ENCODE data around the gene COX4I1. TPM values are rescaled to one million over a fixed set of nuclear protein-coding genes. Genes with fewer than 3 reads are reported as not detected.

COX4I1 gene
- total and polyA plus RNA-seq, 10 of the 15 experiments (the other 5 are each of a cell fraction or from before 2014, with no cell fraction given), result 480 to 1,889 (median 872) TPM

DNA sequence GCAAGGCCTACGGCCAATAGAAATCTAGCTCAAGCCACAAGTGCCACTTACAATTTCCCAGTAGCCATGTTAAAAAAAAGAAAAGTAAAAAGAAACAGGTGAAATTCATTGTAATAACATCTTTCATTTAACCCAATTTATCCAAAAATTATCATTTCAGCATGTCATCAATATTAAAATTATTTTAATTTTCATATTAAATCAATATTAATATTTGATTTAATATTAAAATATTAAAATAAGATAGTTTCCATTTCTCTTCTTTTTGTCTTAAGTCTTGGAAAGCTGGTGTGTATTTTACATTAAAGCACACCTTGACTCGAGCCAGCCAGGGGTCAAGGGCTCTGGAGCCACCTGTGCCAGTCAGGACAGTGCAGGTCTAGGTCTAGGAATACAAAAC lies 35.9 kb upstream of the COX4I1 start:
- RAD21 ChIA-PET (ENCODE audit: unreplicated experiment), result no interaction called here
- Histone ChIP-seq H3K36me3 (ENCODE audit: control insufficient read depth in 2 of 2, insufficient read depth in 2 of 2, low read length in 1 of 2) (no peaks in the 10 kb centered on the region), H3K27me3 (replicated peaks in 1 of 2; ENCODE audit: control insufficient read depth in 2 of 2, insufficient read depth in 2 of 2, low read length in 1 of 2) (no peaks in the 10 kb centered on the region), H3K9ac (ENCODE audit: control insufficient read depth, insufficient read depth, low read length) (no peak overlapping the region), H3K4me1 (ENCODE audit: control insufficient read depth, insufficient read depth, low read length) (peaks cover 11% of the 10 kb centered on the region), H2AFZ (ENCODE audit: control insufficient read depth, low read depth, low read length) (no peak overlapping the region), H3K79me2 (ENCODE audit: control insufficient read depth, insufficient read depth, low read length) (no peaks in the 10 kb centered on the region), H3K4me3 (no peak overlapping the region), H3K4me2 (ENCODE audit: control insufficient read depth, insufficient read depth) (no peak overlapping the region), H3K27ac (ENCODE audit: control insufficient read depth, insufficient read depth) (no peak overlapping the region), H3K9me3 (replicated peaks; ENCODE audit: control insufficient read depth, insufficient read depth, low read length) (no peaks in the 10 kb centered on the region), H4K20me1 (ENCODE audit: control insufficient read depth, insufficient read depth) (no peaks in the 10 kb centered on the region)
- intact Hi-C loops (cut with micrococcal nuclease; ENCODE audit: unreplicated experiment), result no loop called here
- no TSS peak for BruUV-seq (replicated peaks)
- ATAC-seq, result no peak
- POLR2A ChIA-PET, result no interaction called here
- WGBS (ENCODE audit: insufficient coverage, insufficient replicate concordance, low lambda C conversion rate, missing lambda C conversion rate), result 69% methylated on average over 2 of the region's 2 CpGs
- TF ChIP-seq NR2C1 (IDR thresholded peaks at IDR 0.05) (no peak), SIN3A (IDR thresholded peaks at IDR 0.05; ENCODE audit: low read depth, low read length) (no peak)
- in situ Hi-C loops (cut with MboI), result no loop called here
- CTCF ChIA-PET, result no interaction called here
- FAIRE-seq, result no peak
- SMC1A ChIA-PET (ENCODE audit: uncharacterized antibody, unreplicated experiment), result no interaction called here
- no peak for DNase-seq (ENCODE audit: low read depth, low spot score)

DNA sequence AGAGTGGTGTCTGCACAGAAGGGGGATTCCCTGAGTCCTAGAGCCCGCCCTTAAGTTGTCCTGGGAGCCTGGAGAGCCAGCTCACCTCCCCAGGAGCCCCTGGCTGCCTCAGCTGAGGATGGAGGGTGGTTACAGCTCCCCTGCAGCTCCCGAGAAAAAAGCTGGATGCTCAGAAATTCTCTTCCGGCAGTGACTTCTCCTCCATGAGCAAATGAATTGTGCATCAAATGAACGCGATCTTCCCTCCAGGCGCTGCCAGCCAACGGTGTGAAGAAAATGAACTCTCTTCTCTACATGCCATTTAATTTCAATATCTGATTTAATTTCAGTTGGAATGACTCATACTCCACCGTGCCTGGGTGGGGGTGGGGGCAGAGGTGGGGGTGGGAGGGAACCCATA lies 34.3 kb upstream of the COX4I1 start:
- Histone ChIP-seq H3K4me1 (ENCODE audit: control insufficient read depth, insufficient read depth, low read length) (no peaks in the 10 kb centered on the region), H4K20me1 (ENCODE audit: control insufficient read depth, insufficient read depth) (no peaks in the 10 kb centered on the region), H3K27me3 (replicated peaks in 1 of 2; ENCODE audit: control insufficient read depth in 2 of 2, insufficient read depth in 2 of 2, low read length in 1 of 2) (no peaks in the 10 kb centered on the region), H2AFZ (ENCODE audit: control insufficient read depth, low read depth, low read length) (no peak overlapping the region), H3K4me3 (no peak overlapping the region), H3K27ac (ENCODE audit: control insufficient read depth, insufficient read depth) (no peak overlapping the region), H3K9me3 (replicated peaks; ENCODE audit: control insufficient read depth, insufficient read depth, low read length) (no peaks in the 10 kb centered on the region), H3K79me2 (ENCODE audit: control insufficient read depth, insufficient read depth, low read length) (no peaks in the 10 kb centered on the region), H3K36me3 (ENCODE audit: control insufficient read depth in 2 of 2, insufficient read depth in 2 of 2, low read length in 1 of 2) (no peaks in the 10 kb centered on the region), H3K4me2 (ENCODE audit: control insufficient read depth, insufficient read depth) (no peak overlapping the region), H3K9ac (ENCODE audit: control insufficient read depth, insufficient read depth, low read length) (no peak overlapping the region)
- in situ Hi-C loops (cut with MboI), result no loop called here
- ChIA-PET POLR2A (no interaction called here), CTCF (no interaction called here), RAD21 (ENCODE audit: unreplicated experiment) (no interaction called here), SMC1A (ENCODE audit: uncharacterized antibody, unreplicated experiment) (no interaction called here)
- no peak for DNase-seq (ENCODE audit: low read depth, low spot score)
- FAIRE-seq, result no peak
- 62% methylated on average over 8 of the region's 8 CpGs for WGBS (ENCODE audit: insufficient coverage, insufficient replicate concordance, low lambda C conversion rate, missing lambda C conversion rate)
- ATAC-seq, result no peak
- no TSS peak for BruUV-seq (replicated peaks)
- intact Hi-C loops (cut with micrococcal nuclease; ENCODE audit: unreplicated experiment), result no loop called here
- TF ChIP-seq TCF3 (IDR thresholded peaks at IDR 0.05; ENCODE audit: borderline replicate concordance, insufficient read depth, low read depth, low read length) (no peak), RAD51 (IDR thresholded peaks at IDR 0.05) (no peak), ZNF274 (IDR thresholded peaks at IDR 0.05; ENCODE audit: insufficient read depth, insufficient read length) (no peak), FOXM1 (IDR thresholded peaks at IDR 0.05; ENCODE audit: low read depth, low read length) (no peak), PAX8 (IDR thresholded peaks at IDR 0.05) (no peak), ZNF687 (IDR thresholded peaks at IDR 0.05) (no peak), MLLT1 (IDR thresholded peaks at IDR 0.05) (no peak), YY1 (IDR thresholded peaks at IDR 0.05; ENCODE audit: low read depth, low read length) (no peak)

Data from GM12878 (cell line).